HG03103 (cell line): ENCODE measurements around the gene PDE4D.
"Not testable (repeated sequence)": the region's sequence is repeated elsewhere in the genome, so short reads cannot be mapped to it uniquely, and the experiment has no call there.

Experiments used
- ATAC-seq: cut with Tn5 transposase; IDR thresholded peaks from one replicate; pipeline ENCODE4 v1.9.1; 2021; ENCODE audit warnings: low read depth; ENCODE audit not compliant: unreplicated experiment

Gene PDE4D

GRCh38 chr5:59772206-59772605, 121.3 kb downstream of the PDE4D start:
- ATAC-seq = no peak

GRCh38 chr5:59770953-59771352, 122.6 kb downstream of the PDE4D start:
- no peak for ATAC-seq

GRCh38 chr5:59769832-59770231, 123.7 kb downstream of the PDE4D start:
- ATAC-seq = no peak

- no peak for ATAC-seq
These were observed 124.5 kb downstream of the PDE4D start for GRCh38 chr5:59769041-59769360.

- peak; percentile 57 for ATAC-seq
These were observed 125.1 kb downstream of the PDE4D start for GRCh38 chr5:59768152-59769040.

GRCh38 chr5:59767681-59768151, 125.8 kb downstream of the PDE4D start:
- ATAC-seq = no peak

- no peak for ATAC-seq
These were observed 126.3 kb downstream of the PDE4D start for GRCh38 chr5:59767211-59767605.

- no peak for ATAC-seq
These were observed 126.9 kb downstream of the PDE4D start for GRCh38 chr5:59766427-59767210.

- ATAC-seq = no peak
These were observed 128.1 kb downstream of the PDE4D start for GRCh38 chr5:59765446-59765845.

GRCh38 chr5:59764361-59764760, 129.2 kb downstream of the PDE4D start:
- no peak for ATAC-seq

- no peak for ATAC-seq
These were observed 130.0 kb downstream of the PDE4D start for GRCh38 chr5:59763541-59763940.

- not testable (repeated sequence) for ATAC-seq
These were observed 131.3 kb downstream of the PDE4D start for GRCh38 chr5:59762232-59762631.

- ATAC-seq = no peak
These were observed 132.7 kb downstream of the PDE4D start for GRCh38 chr5:59760785-59761348.

- ATAC-seq = no peak
These were observed 133.8 kb downstream of the PDE4D start for GRCh38 chr5:59759600-59760351.

- ATAC-seq = no peak
These were observed 135.0 kb downstream of the PDE4D start for GRCh38 chr5:59758566-59758965.

GRCh38 chr5:59757442-59757841, 136.1 kb downstream of the PDE4D start:
- no peak for ATAC-seq

- ATAC-seq = no peak
These were observed 137.0 kb downstream of the PDE4D start for GRCh38 chr5:59756373-59757035.

GRCh38 chr5:59755476-59755875, 138.1 kb downstream of the PDE4D start:
- no peak for ATAC-seq

GRCh38 chr5:59753599-59753998, 139.9 kb downstream of the PDE4D start:
- ATAC-seq = no peak
